SIG-M5 (cell line): ENCODE data around the gene C17orf67.
"Not testable (repeated sequence)": the region's sequence is repeated elsewhere in the genome, so short reads cannot be mapped to it uniquely, and the experiment has no call there.

Source experiments
- DNase-seq: peaks from one replicate; lab custom pipeline; 2025; lab: John Stamatoyannopoulos, UW

Gene C17orf67

DNA sequence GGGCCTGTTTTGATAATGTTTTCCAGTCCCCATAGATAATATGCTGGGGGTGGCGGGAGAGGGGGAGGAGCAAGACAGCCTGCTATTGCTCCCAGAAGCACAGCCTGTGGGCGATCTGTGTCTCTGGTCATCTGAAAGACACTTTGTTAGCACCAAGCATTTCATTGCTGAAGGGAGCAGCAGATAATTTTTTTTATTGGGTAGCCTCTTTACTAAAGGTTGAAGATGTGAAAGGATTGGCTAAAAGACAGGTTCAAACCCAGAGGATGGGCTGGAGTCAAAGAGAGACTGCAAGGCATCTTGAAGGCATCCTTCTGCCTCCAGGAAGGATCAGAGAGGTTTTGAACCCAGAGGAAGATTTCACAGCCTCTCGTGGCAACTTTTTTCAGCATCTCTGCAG, 60.6 kb downstream of the C17orf67 start:
- DNase-seq, result no peak

DNA sequence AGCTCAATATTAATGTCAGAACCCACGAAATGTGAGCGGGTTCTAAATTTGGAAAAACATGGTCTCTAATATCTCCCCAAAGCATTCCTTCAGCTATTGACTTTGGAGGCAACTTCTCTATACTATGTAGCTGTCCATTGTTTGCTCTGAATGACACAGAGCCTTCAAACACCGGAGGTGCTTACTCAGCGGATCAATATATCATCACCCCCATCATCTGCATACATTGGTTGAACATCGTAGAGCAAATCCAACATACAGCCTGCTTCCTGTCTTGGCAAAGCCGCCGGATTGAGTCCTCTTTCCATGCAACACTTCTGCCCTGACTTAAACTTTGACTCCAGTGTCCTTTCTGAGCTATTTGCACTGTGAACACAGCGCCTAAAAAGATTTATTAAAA, 61.3 kb downstream of the C17orf67 start:
- no peak for DNase-seq

GRCh38 chr17:56771975-56772374, 61.7 kb downstream of the C17orf67 start:
- DNase-seq, result no peak

DNA sequence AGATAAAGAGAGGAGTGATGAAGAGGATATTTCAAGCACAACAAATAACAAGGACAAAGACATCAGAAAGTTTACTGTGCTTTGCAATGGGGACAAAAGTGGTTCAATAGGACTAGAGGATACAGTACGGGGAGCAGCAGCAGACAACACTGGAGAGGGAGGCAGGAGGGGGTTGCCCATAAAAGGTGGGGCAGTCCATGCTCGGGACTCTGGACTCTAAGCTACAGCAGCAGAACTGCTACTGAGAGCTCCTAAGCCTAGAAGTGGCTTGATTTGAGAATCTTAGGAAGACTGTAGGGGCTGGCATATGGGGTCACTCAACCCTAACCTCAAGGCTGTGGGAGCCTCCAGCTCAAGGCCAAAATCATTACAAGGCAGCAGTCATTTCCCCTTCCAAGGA, 62.2 kb downstream of the C17orf67 start:
- DNase-seq, result no peak

DNA sequence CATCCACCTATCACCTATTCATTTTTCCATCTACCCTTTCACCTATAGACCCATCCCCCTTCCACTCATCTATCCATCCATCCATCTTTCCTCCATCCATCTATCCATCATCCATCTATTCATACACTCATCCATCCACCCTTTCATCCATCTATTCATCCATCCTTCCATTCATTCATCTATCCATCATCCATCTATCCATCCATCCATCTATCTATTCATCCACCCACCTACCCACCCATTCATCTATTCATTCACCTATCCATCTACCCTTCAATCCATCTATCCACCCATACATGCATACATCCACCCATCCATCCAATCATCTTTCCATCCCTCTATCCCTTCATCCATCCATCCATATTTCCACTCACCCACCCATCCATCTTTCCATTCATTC, 63.3 kb downstream of the C17orf67 start:
- no peak for DNase-seq

- DNase-seq, result no peak
These were observed 68.3 kb downstream of the C17orf67 start for GRCh38 chr17:56765449-56765848.

DNA sequence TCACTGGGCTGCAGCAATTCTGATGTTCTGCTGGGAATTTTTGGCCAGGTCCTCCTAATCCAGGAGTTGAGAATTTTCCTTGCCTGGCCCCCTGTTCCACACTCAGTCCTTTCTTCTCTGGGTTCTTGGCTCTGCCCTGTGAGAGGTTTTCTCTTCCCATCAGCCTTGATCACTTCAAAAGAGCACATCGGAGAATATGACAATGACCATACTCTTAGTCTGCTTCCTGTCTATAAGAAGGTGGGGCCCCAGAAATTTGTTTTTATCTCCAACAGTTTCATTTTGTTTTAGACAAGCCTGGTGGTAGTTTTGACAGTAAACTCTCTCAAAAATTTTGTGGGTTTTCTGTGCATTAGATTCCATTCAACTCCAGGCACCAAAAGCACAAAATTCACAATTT, 70.7 kb downstream of the C17orf67 start:
- DNase-seq, result no peak

DNA sequence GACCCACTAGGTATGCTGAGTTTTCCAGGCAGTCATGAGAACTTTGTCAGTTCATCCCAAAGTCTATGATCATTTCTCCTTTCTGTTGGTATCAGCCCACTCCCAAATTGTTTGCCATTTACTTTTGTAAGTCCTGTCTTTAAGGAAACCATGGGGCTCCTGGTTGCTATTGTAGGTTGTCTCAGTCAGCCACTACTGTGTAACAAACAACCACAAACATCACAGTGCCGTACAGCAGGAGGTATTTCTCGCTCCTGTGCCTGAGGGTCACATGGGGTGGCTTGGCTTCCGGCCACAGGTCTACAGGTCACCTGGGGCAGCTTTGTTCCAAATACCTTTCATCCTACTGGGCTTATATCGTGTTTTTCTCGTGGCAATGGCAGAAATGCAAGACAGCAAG, 71.6 kb downstream of the C17orf67 start:
- no peak for DNase-seq

DNA sequence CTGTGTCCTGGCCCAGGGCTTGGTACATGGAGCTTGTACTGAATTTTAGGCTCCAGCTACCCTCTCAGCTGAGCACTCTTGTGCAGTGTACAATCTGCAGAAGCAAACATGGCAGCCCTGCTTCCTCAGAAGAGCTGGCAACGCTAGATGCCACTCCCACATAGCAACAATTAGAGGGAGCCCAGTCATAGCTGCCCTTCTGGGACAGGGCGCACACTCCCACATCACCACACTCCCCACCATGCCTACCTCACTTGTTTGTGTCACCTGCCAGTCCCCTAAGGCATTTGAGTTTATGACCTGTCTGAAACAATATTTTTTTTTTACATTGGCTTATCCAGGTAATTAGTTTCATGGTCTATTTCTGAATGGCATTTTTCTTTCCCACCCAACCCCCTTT, 72.3 kb downstream of the C17orf67 start:
- no peak for DNase-seq

- not testable (repeated sequence) for DNase-seq
These were observed 76.1 kb downstream of the C17orf67 start for GRCh38 chr17:56757611-56758010.

DNA sequence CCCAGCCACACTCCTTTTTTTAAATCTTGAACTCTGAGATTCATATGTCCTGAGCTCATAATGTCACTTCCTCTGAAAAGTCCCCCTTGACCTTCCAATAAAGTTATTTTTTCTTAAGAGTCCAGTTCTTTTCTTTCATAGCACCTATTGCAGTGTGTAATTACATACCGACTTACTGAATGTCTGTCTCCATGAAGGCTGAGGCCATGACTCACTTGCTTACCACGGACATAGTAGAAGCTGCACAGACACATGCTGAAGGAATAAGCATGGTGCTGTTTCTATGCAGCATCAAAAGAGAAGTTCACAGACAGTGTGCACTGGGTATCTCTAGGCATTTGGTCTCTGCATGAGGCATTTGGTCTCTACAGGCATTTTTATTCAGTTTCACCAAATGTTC, 77.2 kb downstream of the C17orf67 start:
- no peak for DNase-seq

DNA sequence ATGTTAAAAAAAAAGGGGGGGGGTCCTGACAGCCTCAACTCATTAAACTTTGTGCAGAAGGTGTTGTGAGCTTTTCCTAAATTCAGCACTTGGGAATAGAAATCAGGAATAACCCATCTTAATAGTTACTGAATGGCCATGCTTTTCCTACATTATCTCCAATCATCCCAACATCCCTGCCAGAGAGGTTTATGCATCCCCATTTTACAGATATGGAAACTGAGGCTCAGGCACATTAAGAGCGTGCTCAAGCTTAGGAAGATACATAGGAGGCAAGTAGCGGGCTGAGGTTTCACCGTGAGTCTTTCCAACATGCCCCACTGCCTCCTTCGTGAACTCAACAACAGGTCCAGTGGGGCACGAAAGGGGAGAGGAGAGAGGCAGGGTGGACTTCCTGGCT, 78.4 kb downstream of the C17orf67 start:
- DNase-seq, result no peak

DNA sequence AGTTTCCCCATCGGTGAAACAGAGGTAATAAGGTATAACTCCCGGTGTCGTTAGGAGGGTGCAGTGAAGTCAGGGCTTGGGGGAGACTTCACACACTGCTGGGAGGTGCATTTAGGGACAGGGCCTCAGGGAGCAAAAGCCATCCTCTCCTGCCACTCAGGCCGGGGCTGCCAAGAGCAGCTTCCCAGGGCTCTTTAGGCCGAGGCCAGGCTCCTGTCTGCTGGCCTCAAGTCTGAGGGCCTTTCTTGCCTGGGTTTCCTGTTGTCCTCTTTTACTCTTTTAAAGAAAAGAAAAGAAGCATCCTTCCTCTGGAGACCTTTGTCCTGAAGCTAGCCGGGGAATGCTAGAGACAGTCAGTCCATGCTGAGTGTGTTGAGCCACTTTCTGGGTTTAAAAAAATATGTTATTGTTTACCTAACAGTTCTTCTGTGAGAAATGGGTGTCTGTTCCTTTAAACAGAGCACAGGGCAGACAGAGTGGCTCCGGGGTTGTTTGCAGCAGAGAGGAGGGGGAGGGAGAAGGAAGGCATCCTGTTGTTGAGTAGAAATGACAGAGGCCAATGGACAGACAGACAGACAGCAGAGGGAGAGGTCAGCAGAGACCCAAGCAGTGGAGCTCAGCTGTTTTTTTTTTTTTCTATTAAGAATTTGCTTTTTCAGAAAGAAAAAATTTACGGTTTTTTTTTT, 79.1 kb downstream of the C17orf67 start:
- DNase-seq, result no peak

DNA sequence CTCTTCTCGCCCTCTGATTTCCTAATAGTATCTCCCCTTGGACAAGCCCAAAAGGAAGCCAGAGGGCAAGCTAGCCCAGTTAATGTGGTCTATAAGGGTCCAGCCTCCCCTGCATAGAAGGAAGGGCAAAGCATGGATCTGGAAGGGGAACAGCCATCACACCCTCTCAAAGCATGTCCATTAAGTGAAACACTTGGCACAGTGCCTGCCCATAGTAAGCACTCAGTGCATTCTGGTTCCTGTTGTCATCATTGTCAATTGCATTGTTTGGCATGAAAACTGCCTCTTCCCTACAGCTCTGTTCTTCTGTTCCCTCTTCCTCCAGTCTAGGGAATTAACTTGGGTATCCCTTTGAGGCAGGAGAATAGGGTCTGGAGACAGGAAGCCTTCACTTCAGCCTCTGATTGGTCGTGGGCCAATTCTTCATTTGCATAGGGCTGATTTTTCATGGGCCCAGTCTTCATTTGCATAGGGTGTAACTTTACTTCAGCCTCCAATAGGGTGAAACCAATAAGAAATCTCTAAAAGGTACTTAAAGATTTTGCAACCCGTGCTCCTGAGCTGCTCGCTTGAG, 81.4 kb downstream of the C17orf67 start:
- no peak for DNase-seq

DNA sequence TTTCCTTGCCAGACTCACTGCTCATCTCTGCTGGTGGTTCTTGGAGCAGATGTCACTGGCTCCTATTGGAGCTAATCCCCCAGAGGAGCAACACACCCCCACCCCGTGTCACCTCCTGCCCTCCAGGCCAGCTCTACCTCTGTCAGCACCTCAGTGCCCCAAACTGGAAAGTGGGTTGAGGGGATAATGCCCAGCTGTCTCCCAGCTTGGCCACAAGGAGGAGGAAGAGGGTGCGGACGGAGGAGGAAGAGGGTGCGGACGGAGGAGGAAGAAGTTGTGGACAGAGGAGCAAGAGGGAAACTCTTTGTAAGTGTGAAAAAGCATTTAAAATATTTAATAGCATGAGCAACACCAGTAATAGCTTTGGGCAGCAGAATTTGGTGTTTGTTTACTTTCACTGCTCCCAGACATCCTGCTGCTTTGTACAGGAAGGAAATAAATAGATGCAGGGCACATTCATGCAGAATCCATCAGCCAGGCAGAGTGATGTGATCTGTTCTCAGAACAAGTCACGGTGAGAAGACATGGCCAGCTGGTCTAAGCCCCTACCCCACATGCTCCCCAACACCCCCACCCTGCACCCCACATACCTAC, 82.5 kb downstream of the C17orf67 start:
- no peak for DNase-seq

DNA sequence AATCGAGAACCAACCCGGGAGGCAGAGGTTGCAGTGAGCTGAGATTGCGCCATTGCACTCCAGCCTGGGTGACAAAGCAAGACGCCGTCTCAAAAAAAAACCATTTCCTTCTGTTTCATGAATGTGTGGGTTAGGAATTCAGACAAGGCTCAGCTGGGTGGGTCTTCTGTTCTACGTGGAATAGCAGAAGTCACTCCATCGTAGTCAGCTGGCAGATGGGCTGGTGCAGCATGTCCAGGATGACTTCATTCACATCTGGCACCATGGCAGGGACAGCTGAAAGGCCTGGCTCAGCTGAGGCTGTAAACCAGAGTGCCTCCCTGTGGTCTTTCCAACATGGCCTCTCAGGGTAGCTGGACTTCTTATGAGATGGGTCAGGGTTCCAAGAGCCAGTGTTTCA, 89.0 kb downstream of the C17orf67 start:
- peak; percentile 27 for DNase-seq

DNA sequence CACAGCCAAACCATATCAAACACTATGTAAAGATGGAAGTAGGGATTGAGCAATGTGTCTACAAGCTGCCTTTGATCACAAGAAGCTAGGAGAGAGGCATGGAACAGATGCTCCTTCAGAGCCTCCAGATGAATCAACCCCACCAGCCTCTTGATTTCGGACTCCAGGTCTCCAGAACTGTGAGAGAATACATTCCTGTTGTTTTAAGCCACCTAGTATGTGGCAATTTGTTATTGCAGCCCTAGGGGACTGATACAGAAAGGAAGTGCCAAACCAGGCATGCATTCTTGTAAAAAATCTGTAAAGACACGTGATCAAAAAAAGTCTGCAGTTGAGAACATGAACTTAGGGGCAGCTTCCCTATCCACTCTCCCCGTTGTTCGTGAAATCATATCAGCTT, 91.1 kb downstream of the C17orf67 start:
- no peak for DNase-seq
